ENCODE measurements around the gene TRIM69. TPM values are rescaled to one million over a fixed set of nuclear protein-coding genes. Genes with fewer than 3 reads are reported as not detected.

TRIM69 gene
- total and polyA plus RNA-seq, 9 donors: 7.0 to 51.4 (median 19.7) TPM

DNA sequence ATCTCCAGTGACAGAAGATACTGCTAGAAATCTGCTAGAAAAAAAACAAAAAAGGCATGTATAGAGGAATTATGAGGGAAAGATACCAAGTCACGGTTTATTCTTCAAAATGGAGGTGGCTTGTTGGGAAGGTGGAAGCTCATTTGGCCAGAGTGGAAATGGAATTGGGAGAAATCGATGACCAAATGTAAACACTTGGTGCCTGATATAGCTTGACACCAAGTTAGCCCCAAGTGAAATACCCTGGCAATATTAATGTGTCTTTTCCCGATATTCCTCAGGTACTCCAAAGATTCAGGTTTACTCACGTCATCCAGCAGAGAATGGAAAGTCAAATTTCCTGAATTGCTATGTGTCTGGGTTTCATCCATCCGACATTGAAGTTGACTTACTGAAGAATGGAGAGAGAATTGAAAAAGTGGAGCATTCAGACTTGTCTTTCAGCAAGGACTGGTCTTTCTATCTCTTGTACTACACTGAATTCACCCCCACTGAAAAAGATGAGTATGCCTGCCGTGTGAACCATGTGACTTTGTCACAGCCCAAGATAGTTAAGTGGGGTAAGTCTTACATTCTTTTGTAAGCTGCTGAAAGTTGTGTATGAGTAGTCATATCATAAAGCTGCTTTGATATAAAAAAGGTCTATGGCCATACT, 21.1 kb upstream of the TRIM69 start:
- no peak for TF ChIP-seq POLR2A (IDR thresholded peaks at IDR 0.05)
- TF ChIP-seq, protein P1, sequence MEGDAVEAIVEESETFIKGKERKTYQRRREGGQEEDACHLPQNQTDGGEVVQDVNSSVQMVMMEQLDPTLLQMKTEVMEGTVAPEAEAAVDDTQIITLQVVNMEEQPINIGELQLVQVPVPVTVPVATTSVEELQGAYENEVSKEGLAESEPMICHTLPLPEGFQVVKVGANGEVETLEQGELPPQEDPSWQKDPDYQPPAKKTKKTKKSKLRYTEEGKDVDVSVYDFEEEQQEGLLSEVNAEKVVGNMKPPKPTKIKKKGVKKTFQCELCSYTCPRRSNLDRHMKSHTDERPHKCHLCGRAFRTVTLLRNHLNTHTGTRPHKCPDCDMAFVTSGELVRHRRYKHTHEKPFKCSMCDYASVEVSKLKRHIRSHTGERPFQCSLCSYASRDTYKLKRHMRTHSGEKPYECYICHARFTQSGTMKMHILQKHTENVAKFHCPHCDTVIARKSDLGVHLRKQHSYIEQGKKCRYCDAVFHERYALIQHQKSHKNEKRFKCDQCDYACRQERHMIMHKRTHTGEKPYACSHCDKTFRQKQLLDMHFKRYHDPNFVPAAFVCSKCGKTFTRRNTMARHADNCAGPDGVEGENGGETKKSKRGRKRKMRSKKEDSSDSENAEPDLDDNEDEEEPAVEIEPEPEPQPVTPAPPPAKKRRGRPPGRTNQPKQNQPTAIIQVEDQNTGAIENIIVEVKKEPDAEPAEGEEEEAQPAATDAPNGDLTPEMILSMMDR (IDR thresholded peaks at IDR 0.05): no peak
- TF ChIP-seq EP300 (IDR thresholded peaks at IDR 0.05): no peak
- H3K9me3 ChIP-seq: no peaks in the 10 kb centered on the region
- no peak overlapping the region for H3K27ac ChIP-seq
- no peaks in the 10 kb centered on the region for H3K36me3 ChIP-seq
- H3K4me3 ChIP-seq: no peak overlapping the region
- no peak for DNase-seq
- H3K4me1 ChIP-seq (ENCODE audit: insufficient read depth): peaks cover 4% of the 10 kb centered on the region
- no peaks in the 10 kb centered on the region for H3K27me3 ChIP-seq
- intact Hi-C loops (cut with DNase I): loop anchor here in 1 of 4 donors (10.0 kb wide), 1 partner anchor 470 kb away; the partner anchor contains the start of gene SHF
- WGBS, 3 donors: 74 to 82% (median 76%) methylated on average over 6 of the region's 6 CpGs

DNA sequence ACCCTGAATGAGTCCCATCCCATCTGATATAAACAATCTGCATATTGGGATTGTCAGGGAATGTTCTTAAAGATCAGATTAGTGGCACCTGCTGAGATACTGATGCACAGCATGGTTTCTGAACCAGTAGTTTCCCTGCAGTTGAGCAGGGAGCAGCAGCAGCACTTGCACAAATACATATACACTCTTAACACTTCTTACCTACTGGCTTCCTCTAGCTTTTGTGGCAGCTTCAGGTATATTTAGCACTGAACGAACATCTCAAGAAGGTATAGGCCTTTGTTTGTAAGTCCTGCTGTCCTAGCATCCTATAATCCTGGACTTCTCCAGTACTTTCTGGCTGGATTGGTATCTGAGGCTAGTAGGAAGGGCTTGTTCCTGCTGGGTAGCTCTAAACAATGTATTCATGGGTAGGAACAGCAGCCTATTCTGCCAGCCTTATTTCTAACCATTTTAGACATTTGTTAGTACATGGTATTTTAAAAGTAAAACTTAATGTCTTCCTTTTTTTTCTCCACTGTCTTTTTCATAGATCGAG, 20.5 kb upstream of the TRIM69 start:
- H3K27ac ChIP-seq: no peak overlapping the region
- no peak for DNase-seq
- 52 to 70% (median 53%) methylated on average over 2 of the region's 2 CpGs for WGBS, 3 donors
- TF ChIP-seq EP300 (IDR thresholded peaks at IDR 0.05) (no peak), POLR2A (IDR thresholded peaks at IDR 0.05) (no peak)
- TF ChIP-seq, protein P1 (IDR thresholded peaks at IDR 0.05): no peak
- H3K4me1 ChIP-seq (ENCODE audit: insufficient read depth): peaks cover 4% of the 10 kb centered on the region
- no peaks in the 10 kb centered on the region for H3K27me3 ChIP-seq
- intact Hi-C loops (cut with DNase I): loop anchor here in 1 of 4 donors (10.0 kb wide), 1 partner anchor 469 kb away; the partner anchor contains the start of gene SHF
- no peak overlapping the region for H3K4me3 ChIP-seq
- H3K9me3 ChIP-seq: no peaks in the 10 kb centered on the region
- H3K36me3 ChIP-seq: no peaks in the 10 kb centered on the region

DNA sequence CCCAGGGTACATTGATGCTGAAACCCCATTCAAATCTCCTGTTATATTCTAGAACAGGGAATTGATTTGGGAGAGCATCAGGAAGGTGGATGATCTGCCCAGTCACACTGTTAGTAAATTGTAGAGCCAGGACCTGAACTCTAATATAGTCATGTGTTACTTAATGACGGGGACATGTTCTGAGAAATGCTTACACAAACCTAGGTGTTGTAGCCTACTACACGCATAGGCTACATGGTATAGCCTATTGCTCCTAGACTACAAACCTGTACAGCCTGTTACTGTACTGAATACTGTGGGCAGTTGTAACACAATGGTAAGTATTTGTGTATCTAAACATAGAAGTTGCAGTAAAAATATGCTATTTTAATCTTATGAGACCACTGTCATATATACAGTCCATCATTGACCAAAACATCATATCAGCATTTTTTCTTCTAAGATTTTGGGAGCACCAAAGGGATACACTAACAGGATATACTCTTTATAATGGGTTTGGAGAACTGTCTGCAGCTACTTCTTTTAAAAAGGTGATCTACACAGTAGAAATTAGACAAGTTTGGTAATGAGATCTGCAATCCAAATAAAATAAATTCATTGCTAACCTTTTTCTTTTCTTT, 19.2 kb upstream of the TRIM69 start:
- 88 to 95% (median 89%) methylated on average over 2 of the region's 2 CpGs for WGBS, 3 donors
- no peak overlapping the region for H3K4me3 ChIP-seq
- no peaks in the 10 kb centered on the region for H3K9me3 ChIP-seq
- no peak overlapping the region for H3K27ac ChIP-seq
- H3K4me1 ChIP-seq (ENCODE audit: insufficient read depth): peaks cover 4% of the 10 kb centered on the region
- no peaks in the 10 kb centered on the region for H3K36me3 ChIP-seq
- intact Hi-C loops (cut with DNase I): loop anchor here in 1 of 4 donors (10.0 kb wide), 1 partner anchor 468 kb away; the partner anchor contains the start of gene SHF
- DNase-seq: no peak
- no peak for TF ChIP-seq POLR2A (IDR thresholded peaks at IDR 0.05)
- no peak for TF ChIP-seq EP300 (IDR thresholded peaks at IDR 0.05)
- TF ChIP-seq, protein P1 (IDR thresholded peaks at IDR 0.05): no peak
- no peaks in the 10 kb centered on the region for H3K27me3 ChIP-seq

DNA sequence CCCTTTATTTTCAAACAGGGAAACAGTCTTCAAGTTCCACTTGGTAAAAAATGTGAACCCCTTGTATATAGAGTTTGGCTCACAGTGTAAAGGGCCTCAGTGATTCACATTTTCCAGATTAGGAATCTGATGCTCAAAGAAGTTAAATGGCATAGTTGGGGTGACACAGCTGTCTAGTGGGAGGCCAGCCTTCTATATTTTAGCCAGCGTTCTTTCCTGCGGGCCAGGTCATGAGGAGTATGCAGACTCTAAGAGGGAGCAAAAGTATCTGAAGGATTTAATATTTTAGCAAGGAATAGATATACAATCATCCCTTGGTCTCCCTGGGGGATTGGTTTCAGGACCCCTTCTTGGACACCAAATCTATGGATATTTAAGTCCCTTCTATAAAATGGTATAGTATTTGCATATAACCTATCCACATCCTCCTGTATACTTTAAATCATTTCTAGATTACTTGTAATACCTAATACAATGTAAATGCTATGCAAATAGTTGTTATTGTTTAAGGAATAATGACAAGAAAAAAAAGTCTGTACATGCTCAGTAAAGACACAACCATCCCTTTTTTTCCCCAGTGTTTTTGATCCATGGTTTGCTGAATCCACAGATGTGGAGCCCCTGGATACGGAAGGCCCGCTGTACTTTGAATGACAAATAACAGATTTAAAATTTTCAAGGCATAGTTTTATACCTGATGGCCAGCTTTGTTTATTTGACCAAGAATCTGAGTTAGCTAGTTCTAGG, 18.0 kb upstream of the TRIM69 start:
- no peaks in the 10 kb centered on the region for H3K36me3 ChIP-seq

More for the DNA sequence above, 18.0 kb upstream of the TRIM69 start:
- no peak for DNase-seq
- H3K27me3 ChIP-seq: no peaks in the 10 kb centered on the region
- H3K27ac ChIP-seq: no peak overlapping the region
- H3K4me3 ChIP-seq: no peak overlapping the region
- intact Hi-C loops (cut with DNase I): loop anchor here in 1 of 4 donors (10.0 kb wide), 1 partner anchor 466 kb away; the partner anchor contains the start of gene SHF
- no peaks in the 10 kb centered on the region for H3K9me3 ChIP-seq
- TF ChIP-seq EP300 (IDR thresholded peaks at IDR 0.05) (no peak), POLR2A (IDR thresholded peaks at IDR 0.05) (no peak)
- TF ChIP-seq, protein P1 (IDR thresholded peaks at IDR 0.05): no peak
- peaks cover 2% of the 10 kb centered on the region for H3K4me1 ChIP-seq (ENCODE audit: insufficient read depth)
- WGBS, 3 donors: 61 to 84% (median 62%) methylated on average over 4 of the region's 4 CpGs
